GM21723 (cell line): ENCODE data around the gene PDLIM4.

Source experiments
- ATAC-seq: cut with Tn5 transposase; IDR thresholded peaks from one replicate; pipeline ENCODE4 v1.9.1; 2021; ENCODE audit warnings: mild to moderate bottlenecking, moderate library complexity; ENCODE audit not compliant: unreplicated experiment

PDLIM4 gene

DNA sequence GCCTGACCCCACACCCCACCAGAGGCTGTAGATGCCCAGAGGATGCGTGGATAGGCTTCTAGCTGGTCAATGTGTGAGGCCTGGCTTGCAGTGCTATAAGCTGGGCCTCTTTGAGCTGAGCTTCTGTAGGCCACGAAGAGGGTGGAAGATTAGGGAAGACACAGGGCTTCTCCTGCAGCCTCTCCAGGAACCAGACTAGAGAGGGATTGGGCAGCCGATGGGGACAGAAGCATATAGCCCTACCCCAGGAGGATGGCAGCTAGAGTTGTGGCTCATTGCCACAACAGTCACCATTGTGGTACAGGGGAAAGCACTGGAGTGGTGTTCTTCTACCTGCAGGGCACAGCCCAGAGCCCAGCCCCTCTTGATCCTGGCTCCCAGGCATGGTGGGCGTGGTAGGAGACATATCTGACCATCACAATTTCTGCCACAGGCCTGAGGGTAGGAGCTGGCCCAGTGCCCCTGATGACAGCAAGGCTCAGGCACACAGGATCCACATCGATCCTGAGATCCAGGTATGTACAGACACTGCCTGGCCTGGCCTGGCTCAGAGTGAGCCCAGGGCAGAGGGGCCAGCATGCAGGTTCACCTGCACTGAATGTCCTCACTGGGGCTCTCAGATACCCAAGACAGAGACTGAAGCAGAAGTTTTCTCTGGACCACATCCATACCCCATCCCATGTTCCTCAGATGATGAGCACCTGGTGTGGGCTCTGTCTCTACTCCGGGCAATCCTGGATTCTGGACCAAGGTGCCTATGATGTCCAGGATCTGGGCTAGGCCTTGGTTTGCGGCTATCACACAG is 8.7 kb downstream of the PDLIM4 start:
- ATAC-seq, result no peak

DNA sequence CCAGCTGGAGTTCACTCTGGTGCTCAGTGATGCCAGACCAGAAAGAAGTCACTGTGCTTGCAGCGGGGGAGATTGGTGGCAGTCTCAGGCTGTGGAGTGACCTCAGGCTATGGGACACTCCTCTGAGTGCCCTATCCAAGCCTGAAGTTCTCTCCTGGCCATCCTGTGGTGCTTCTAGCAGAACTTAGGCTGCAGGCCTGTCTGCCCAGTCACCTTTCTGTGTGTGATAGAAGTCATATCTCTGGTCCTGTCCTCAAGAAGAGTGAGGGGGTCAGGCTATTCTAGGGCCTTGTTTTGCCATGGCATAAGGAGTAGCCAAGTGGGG is 9.3 kb downstream of the PDLIM4 start:
- no peak for ATAC-seq

DNA sequence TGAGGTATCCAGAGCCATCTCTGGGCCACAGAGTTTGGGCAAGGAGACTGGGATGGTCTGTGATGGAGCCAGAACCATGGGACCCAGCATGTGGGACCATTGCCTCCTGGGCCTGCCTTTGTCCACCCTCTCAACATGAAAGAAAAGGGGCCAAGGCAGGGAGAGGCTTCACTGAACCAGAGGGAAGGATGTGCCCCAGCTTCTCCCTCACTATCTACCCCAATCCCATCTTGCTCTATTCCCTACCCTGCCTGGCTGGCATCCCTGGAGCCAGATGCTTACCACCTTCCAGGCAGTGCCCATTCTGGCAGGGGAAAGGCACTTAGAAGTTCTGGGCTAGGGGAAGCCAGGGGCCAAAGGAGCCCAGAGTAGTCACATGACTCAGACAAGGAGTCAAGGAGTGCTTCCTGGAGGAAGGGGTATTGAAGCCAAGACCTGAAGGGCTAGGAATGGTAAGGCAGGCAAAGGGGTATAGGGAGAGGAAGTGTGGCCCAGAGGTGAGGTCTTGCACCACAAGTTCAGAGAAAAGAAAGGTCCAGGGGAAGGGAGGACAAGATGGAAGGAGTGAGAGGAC is 9.8 kb downstream of the PDLIM4 start:
- ATAC-seq, result no peak

DNA sequence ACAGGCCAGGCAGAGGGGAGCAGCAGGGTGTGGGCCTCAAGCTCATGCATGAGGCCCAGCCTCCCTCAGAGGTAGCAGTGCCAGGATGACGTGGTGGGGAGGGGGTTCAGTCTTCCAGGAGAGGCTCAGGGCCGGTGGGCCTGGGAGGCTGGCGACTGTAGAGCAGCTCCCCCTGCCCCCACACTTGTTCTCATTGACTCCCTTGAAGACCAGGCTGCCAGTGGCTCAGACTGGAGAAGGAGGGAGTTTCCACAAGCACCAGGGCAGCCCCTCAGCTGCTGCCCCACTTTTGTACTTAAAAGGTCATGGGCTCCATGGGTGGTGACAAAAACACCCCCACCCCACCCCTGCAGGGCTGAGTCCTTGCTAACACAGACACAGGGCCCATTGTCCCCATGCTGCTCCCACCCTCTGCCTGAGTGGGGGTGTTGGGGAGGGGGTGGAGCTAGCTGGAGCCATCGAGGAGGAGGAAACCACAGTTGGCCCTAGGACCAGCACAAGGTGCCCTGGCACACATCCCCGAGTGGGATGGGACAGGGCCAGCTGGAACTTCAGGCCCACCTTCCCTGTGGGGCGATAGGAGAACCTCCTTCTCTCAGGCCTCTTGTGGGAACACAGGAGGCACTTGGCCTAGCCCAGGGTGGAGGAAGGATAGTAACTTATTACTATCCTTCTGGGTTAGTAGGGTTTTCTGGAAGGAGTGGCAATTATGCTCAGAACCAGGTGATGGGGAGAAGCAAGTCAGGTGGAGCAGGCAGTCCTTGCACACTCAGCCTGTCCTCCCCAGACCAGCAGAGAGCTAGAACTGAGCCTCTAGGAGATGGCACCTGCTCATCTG is 10.7 kb downstream of the PDLIM4 start:
- peak; percentile 10 for ATAC-seq

DNA sequence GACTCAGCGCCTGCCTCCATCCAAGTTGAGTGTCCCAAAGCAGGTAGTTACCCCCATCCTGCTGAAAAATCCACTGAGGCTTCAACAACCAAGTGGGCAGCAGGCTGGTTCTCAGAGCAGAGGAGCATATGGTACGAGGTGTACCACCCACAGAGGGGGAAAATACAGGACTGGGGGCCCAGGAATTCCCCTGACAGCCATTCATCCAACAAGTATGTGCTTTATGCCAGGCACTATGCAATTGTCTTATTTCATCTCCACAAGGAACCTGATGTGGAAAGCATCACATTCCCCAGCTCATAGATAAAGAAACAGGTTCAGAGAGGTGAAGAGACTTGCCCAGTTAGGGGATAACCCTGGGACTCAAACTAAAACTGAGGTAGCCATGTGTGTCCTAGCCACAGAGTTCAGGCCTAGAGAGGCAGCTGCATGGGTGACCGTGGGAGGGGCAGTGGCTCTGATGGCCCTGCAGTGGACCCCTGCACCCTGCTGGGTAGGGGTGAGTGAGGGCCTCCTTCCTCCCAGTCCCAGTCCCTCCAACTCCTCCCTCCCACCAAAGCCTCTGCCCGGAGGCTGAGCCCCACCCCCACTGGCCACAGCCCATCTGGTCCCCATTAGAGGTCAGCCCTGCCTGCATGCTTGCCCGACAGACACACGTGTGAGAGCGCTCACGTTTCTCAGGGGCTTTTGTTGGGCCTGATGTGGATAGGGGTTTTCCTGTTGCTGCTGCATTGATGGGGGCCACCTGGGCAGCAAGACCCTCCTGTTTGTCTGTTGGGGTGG is 11.5 kb downstream of the PDLIM4 start:
- peak; percentile 81 for ATAC-seq

DNA sequence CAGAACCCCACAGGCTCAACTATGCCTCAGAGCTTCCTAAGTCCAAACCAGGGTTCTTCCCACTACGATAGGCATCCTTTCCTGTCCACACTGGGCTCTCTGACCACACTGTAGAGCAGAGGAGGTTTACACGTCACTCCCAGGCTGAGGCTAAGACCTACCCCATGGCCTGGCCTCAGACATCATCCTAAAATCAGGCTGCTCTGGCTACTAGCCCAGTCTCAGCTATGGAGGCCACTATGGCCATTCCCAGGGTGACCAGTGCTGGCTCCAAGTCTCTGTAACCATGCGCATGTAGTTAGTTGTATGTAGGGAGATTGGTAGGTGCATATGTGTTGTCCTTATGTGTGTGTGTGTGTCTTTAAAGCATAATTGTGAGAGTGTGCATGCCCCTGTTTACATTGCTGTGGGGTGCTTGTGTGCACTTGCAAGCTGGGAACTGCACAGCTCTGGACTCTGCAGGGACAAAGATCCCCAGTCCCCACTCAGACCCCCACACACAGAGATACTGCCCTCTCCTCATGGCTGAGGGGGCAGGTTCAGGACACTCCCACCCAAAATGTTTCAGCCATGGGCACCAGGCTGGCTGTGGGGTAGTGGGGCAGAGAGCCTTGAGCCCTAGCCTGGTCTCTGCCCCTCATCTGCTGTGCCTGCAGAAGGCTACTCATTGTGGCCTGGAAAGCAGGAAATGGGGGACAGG is 12.3 kb downstream of the PDLIM4 start:
- no peak for ATAC-seq

DNA sequence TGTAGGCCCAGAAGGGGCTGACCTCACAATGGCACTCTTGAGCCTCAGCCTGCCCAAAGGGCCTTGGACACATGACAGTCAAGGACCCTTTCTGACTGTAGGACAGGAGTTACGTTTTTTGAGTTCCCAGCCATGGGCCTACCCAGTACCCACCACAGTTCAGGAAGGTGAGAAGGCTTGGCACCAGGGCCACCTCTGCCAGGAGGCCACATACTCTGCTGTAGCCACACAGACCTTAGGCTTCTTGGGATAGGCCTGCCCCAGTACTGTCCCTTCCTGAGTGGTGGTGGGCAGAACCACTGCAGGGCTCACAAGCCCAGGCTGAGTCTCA is 12.8 kb downstream of the PDLIM4 start:
- ATAC-seq, result no peak

DNA sequence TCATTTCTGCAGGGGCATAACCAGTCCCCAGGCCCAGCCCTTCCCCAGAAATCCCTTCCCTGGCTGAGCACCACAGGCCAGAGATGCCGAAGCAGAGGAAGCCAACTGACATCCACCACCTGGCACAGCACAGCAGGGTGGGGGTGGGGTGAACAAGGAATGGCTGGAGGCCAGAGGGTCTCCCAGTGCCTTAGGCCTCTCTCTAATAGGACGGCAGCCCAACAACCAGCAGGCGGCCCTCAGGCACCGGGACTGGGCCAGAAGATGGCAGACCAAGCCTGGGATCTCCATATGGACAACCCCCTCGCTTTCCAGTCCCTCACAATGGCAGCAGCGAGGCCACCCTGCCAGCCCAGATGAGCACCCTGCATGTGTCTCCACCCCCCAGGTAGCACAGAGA is 13.2 kb downstream of the PDLIM4 start:
- no peak for ATAC-seq

DNA sequence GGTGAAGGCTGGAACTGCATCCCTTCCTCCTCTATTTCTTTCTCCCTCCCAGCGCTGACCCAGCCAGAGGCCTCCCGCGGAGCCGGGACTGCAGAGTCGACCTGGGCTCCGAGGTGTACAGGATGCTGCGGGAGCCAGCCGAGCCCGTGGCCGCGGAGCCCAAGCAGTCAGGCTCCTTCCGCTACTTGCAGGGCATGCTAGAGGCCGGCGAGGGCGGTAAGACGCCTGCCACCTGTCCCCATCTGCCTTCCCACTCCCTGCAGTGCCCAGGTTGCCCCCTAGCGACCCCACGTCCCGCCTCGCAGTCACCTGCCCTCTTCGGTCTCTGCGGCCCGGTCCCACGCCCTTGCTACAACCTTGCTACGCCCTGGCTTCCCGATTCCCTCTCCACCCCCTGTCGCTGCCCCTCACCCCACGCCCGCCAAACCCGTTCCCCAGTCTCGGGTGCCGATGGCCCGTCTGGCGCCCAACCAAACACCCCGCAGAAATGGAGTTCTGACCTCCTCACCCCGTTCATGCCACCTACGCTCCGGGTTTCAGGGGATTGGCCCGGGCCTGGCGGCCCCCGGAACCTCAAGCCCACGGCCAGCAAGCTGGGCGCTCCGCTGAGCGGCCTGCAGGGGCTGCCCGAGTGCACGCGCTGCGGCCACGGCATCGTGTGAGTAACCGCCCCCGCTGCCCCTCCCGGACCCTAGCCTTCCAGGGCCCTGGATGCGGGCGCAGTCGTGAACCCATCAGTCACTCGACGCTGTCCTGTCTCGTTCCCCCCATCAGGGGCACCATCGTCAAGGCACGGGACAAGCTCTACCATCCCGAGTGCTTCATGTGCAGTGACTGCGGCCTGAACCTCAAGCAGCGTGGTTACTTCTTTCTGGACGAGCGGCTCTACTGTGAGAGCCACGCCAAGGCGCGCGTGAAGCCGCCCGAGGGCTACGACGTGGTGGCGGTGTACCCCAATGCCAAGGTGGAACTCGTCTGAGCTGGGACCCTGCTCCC is 14.1 kb downstream of the PDLIM4 start:
- no peak for ATAC-seq

DNA sequence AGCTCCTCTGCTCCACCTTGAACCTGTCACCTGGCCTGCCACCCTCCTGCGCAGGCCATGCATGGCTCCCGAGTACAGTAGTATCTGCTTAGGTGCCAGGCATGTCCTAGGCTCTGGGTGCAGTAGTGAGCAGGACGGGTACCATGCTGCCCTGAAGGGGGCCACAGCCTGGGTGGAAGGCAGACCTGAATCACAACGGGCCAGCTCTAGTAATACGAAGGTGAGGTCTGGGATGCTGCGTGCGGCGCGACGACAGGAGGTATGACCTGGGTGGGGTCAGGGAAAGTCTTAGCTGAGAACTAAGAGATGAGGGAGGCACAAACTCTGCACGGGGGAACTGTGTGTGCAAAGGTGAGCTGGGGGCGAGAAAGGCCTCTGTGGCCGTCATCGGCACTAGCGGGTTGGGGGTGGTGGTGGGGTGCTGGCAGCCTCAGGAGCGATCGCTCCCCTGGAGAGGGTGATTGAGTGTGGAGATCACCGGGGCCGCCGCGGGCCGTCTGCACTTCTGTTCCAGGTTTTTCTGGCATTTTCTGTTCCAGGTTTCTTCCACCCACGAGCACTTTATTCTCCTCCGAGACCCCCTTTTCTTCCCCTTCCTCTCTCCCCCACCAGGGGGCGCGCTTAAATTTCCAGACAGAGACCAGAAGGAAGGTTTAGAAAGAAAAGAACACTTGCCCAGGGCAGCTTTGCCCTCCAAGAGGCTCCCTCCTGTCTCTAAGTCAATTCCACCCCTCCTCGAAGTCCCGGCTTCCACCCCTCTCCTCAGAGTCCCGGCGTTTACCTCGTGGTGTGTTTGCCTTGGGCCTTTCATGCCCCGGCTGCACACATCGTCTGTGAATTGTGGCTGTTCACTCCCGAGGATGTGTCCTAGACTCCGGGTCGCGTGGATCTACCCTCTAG is 15.1 kb downstream of the PDLIM4 start:
- no peak for ATAC-seq

DNA sequence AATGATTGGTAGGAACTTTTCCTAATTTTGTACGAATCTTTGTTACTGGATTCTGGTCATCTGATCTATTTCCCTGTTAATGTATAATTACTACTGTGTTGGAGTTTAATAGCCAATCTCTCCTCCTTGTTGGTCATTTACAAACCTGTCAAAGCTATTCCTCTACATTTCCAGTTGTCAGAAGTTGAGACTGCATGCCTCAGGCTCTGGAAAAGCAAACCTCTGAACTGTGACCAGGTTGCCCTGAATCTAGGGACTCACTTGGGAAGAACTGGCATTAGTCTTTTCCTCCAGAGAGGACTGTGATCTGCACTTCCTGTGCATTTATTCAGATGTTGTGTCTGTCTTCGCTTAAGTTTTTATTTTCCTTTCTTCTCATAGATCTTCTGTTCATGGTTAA is 16.1 kb downstream of the PDLIM4 start:
- no peak for ATAC-seq

DNA sequence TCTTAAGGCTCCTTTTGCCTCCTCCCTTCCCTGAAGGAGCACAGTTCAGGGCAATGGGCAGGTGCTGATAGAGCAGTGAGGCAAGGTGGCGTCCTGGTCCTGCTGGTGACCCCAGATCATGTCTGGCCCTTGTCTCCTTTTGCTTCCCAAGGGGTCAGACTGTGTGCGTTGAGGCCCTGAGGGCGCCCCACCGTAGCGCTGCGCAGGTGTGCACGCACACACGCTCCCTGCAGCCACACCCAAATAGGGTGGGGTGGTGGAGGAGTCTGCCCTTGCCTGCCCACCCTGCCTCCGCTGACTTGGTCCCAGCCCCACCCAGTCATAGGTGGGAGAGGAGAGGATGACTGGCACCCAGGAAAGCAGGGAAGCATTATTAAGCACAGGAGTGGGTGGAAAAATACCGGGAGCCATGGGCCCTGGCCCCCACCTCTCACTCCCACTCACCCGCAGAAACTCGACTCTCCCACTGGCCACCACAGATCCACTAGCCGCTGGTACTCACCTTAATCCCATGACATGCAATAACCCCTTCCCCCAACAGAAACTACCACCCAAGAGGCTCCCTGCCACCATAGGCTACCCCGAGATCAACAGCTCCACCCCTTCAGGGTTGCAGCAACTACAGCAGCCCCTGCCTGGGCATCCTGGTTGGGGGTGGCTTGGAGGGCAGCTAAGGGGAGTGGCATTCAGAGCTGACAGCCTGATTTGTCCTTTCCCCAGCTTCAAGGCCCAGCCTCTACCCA is 16.7 kb downstream of the PDLIM4 start:
- no peak for ATAC-seq

DNA sequence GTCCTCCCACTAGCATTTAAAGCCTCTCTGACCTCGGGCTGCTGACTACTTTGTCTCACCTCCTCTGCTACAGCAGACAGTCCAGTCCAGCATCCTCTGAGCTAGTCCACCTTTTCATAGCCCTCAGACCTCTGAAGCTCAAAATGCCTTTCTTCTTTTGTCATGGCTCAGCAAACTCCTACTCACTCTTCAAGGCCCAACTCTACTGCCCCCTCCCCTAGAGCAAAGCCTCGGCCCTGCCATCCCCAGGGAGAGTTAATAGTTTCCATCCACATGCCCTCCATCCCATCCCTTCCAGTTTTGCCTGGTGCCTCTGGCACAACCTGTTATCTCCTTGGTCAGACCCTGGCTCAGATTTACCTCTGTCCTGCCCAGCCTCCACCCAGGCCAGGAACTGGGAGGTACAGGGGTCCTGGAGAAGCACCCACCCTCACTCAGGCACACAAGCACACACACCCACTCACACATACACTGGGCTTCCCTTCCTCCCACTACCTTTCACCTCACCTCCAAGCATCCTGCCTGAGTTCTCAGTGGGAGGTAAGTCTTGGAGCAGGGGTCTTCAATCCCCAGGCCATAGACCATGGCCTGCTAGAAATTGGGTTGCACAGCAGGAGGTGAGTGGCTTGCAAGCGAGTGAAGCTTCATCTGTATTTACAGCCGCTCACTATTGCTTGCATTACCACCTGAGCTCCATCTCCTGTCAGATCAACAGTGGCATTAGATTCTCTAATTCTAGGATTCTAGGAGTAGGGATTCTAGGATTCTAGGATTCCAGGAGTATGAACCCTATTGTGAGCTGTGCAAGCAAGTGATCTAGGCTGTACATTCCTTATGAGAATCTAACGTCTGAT is 18.1 kb downstream of the PDLIM4 start:
- no peak for ATAC-seq

DNA sequence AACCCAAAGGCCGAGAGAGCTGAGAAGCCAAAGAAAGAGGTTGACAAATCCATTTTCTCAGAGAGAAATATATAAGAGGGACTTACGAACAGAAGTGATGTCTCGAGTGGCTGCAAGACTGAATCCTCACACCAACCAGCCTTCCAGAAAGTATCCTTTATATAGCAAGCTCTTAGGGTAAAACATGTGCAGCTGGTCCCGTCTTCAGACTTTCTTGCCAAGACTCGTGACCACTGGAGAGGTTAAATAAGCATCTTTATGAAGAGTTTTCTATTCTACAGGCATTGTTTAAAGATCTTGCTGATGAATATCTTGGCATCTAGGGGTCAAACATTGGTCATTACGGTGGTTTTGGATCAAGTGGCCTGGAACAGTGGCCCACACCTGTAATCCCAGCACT is 19.8 kb downstream of the PDLIM4 start:
- ATAC-seq, result no peak

DNA sequence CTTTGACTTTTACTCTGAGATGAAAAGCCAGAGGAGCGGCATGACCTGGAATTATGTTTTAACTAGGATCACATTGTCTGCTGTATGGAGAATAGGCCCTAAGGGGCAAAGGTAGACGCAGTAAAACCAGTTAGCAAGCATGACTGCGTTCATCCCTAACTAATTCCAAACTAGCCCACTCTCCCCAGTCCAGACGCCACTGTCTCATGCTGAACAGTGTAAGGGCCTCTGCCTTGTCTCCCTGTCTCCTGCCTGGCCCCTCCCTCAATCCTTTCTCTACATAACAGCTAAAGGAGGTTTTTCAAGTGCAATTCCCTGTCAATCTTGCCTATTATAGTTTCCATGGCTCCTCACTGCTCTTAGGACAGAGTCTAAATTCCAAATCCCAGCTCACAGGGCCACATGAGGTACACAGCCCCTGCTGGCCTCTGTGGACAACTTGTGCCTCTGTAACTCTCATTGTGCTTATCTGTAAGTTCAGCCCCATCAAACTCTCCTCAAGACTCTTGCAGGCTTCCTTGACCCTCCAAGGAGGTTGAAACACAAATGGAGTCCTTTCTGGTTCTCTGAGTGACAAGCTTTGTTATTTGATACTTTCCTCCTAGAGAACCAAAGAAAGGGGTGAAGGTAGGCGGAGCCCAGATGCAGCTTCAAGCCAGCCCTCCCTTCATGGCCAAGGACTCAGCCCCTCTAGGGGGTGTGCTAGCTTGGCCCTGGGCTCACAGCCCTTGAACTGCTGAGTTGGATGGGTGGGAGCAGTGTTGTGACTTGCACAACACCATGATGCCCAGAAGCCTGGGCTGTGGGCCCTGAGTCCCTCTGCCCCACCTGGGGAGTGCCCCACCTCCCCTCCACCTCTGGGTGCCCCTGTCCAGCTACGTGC is 20.7 kb downstream of the PDLIM4 start:
- ATAC-seq, result no peak

DNA sequence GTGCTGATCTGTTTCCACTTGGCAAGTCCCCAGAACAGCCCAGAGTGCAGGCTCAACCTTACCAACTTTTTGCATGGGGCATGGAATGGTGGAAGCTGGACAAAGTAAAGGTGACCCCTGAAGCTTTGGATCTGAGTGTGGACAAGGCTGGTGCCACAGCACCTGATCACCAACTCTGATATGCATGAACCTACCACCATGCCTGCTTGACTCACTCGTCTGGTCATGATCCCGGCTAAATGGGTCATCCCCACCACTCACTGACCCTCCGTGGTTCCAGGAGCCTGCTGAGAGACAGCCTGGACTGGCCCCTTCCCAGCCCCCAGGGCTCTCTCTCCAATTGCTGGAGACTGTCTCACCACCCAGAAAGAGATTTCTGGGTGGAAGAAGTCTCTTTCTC is 22.3 kb downstream of the PDLIM4 start:
- no peak for ATAC-seq
